ENCODE measurements around the gene SFTA2. TPM values are rescaled to one million over a fixed set of nuclear protein-coding genes. Genes with fewer than 3 reads are reported as not detected.

SFTA2 gene
- total and polyA plus RNA-seq, 9 of the 15 experiments (the other 6 are each of a cell fraction or from before 2014, with no cell fraction given), result not detected

DNA sequence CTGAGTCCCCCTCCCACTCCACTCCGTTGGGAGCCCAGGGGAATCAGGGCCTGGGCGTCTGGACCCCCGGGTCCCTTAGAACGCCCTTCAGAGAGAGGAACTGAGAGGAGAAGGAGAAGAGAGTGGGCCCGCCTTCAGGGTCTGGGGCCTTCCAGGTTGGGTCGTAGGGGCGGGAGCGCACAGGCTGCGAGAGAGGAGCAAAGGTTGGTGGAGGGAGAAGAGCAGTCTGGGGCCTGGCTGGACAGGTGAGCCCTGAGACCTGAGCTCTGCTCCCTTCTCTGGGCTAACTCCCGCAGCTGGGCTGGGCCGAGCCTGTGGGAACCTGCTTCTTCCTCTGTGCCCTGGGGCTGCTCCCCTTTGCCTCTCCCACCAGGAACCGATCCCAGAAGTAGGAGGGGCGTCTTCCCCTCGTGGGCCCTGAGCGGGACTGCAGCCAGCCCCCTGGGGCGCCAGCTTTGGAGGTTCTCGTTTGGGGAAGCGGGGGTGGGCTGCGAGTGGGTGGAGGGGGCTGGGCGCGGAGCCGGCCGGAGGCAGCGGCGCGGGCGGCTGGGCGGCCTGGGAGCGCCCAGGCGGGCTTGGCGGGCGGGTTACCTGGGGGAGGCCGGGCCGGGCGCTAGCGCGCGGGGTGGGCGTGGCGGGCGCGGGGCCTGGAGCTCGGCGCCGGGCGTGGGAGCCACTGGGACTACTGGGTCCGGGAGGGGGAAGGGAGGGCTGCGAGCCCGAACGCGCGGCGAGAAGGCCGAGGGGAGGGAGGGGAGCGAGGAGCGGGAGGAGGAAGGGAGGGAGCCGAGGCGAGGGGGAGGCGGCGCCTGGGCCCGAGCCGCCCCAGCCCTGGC is 48.1 kb downstream of the SFTA2 start, which contains the start of gene DDR1 (continued):
- TF ChIP-seq, protein P1, sequence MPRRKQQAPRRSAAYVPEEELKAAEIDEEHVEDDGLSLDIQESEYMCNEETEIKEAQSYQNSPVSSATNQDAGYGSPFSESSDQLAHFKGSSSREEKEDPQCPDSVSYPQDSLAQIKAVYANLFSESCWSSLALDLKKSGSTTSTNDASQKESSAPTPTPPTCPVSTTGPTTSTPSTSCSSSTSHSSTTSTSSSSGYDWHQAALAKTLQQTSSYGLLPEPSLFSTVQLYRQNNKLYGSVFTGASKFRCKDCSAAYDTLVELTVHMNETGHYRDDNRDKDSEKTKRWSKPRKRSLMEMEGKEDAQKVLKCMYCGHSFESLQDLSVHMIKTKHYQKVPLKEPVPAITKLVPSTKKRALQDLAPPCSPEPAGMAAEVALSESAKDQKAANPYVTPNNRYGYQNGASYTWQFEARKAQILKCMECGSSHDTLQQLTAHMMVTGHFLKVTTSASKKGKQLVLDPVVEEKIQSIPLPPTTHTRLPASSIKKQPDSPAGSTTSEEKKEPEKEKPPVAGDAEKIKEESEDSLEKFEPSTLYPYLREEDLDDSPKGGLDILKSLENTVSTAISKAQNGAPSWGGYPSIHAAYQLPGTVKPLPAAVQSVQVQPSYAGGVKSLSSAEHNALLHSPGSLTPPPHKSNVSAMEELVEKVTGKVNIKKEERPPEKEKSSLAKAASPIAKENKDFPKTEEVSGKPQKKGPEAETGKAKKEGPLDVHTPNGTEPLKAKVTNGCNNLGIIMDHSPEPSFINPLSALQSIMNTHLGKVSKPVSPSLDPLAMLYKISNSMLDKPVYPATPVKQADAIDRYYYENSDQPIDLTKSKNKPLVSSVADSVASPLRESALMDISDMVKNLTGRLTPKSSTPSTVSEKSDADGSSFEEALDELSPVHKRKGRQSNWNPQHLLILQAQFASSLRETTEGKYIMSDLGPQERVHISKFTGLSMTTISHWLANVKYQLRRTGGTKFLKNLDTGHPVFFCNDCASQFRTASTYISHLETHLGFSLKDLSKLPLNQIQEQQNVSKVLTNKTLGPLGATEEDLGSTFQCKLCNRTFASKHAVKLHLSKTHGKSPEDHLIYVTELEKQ (CRISPR knock-in tag; IDR thresholded peaks at IDR 0.05), result no peak
- TF ChIP-seq EP300 (IDR thresholded peaks at IDR 0.05; ENCODE audit: low read length), result no peak
- TF ChIP-seq ZFX (CRISPR knock-in tag; IDR thresholded peaks at IDR 0.05), result peak; percentile 29
- TF ChIP-seq PHTF2 (CRISPR knock-in tag; IDR thresholded peaks at IDR 0.05), result no peak
- TF ChIP-seq, protein P2, sequence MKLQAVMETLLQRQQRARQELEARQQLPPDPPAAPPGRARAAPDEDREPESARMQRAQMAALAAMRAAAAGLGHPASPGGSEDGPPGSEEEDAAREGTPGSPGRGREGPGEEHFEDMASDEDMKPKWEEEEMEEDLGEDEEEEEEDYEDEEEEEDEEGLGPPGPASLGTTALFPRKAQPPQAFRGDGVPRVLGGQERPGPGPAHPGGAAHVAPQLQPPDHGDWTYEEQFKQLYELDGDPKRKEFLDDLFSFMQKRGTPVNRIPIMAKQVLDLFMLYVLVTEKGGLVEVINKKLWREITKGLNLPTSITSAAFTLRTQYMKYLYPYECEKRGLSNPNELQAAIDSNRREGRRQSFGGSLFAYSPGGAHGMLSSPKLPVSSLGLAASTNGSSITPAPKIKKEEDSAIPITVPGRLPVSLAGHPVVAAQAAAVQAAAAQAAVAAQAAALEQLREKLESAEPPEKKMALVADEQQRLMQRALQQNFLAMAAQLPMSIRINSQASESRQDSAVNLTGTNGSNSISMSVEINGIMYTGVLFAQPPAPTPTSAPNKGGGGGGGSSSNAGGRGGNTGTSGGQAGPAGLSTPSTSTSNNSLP (IDR thresholded peaks at IDR 0.05; ENCODE audit: borderline replicate concordance, low read depth, low read length), result no peak
- 0 out of 4 replicates have a peak, but pooled peaks of 1 of the 2 experiments have one; percentile 5 for TF ChIP-seq RCOR1 (IDR thresholded peaks at IDR 0.05; ENCODE audit: borderline replicate concordance in 1 of 2, low read depth in 2 of 2, low read length in 2 of 2)
- TF ChIP-seq MYNN (IDR thresholded peaks at IDR 0.05), result no peak
- TF ChIP-seq MYNN (CRISPR knock-in tag; IDR thresholded peaks at IDR 0.05), result no peak
- 0 out of 2 replicates have a peak, but pooled peaks have one; percentile 18 for TF ChIP-seq KAT7 (CRISPR knock-in tag; IDR thresholded peaks at IDR 0.05; ENCODE audit: borderline replicate concordance)
- no peak for TF ChIP-seq MGA (IDR thresholded peaks at IDR 0.05)

Data from K562 (cell line).